Liver (tissue), 9 donors: ENCODE measurements around the gene KLF6. TPM values are rescaled to one million over a fixed set of nuclear protein-coding genes. Genes with fewer than 3 reads are reported as not detected.

Source experiments
- DNase-seq: peaks from one replicate; pipeline ENCODE4 v3.0.0-alpha.2; 2017; ENCODE audit warnings: low spot score
- H3K27ac ChIP-seq, 2 donors: one replicate each; pipeline ENCODE4 v1.7.0; 2013; ENCODE audit warnings: inconsistent platforms in 2 of 2, low read length in 2 of 2, control low read depth in 1 of 2, low read depth in 1 of 2, mild to moderate bottlenecking in 1 of 2
- H3K27me3 ChIP-seq, 4 donors: one replicate each; pipeline versions ENCODE4 v1.6.1 to v1.7.0; 2013; ENCODE audit warnings: low read length in 3 of 4, inconsistent platforms in 1 of 4, mild to moderate bottlenecking in 1 of 4, moderate library complexity in 1 of 4; ENCODE audit not compliant: control insufficient read depth in 4 of 4, insufficient read depth in 4 of 4
- H3K36me3 ChIP-seq, 4 donors: one replicate each; pipeline versions ENCODE4 v1.6.1 to v1.7.0; 2013; ENCODE audit warnings: low read length in 3 of 4, mild to moderate bottlenecking in 3 of 4, low read depth in 1 of 4, moderate library complexity in 1 of 4; ENCODE audit not compliant: control insufficient read depth in 4 of 4, insufficient read depth in 3 of 4
- H3K4me1 ChIP-seq, 4 donors: one replicate each; pipeline versions ENCODE4 v1.6.1 to v1.7.0; 2013; ENCODE audit warnings: low read length in 3 of 4, mild to moderate bottlenecking in 3 of 4, moderate library complexity in 1 of 4; ENCODE audit not compliant: control insufficient read depth in 4 of 4, insufficient read depth in 4 of 4
- H3K4me3 ChIP-seq, 3 donors: one replicate each; pipeline versions ENCODE4 v1.6.1 to v1.7.0; 2013; ENCODE audit warnings: low read length in 3 of 3, control low read depth in 1 of 3, low read depth in 1 of 3, mild to moderate bottlenecking in 1 of 3
- H3K9ac ChIP-seq, 2 donors: one replicate each; pipeline ENCODE4 v1.7.0; 2013; ENCODE audit warnings: low read length in 2 of 2, mild to moderate bottlenecking in 2 of 2, moderate library complexity in 2 of 2, control low read depth in 1 of 2, low read depth in 1 of 2
- H3K9me3 ChIP-seq, 4 donors: one replicate each; pipeline versions ENCODE4 v1.6.1 to v1.7.0; 2013; ENCODE audit warnings: low read length in 3 of 4; ENCODE audit not compliant: control insufficient read depth in 4 of 4
- EGR1 ChIP-seq, 2 donors: IDR thresholded peaks; 2 replicates each; pipeline ENCODE4 v1.6.1; 2016 to 2018; ENCODE audit warnings: antibody characterized with exemption in 2 of 2, low read depth in 2 of 2
- FOXA1 ChIP-seq: IDR thresholded peaks from 2 replicates; pipeline ENCODE4 v1.6.1; 2016; ENCODE audit warnings: antibody characterized with exemption
- FOXA2 ChIP-seq: IDR thresholded peaks from 2 replicates; pipeline ENCODE4 v1.6.1; 2016; ENCODE audit warnings: antibody characterized with exemption
- GABPA ChIP-seq, 2 donors: IDR thresholded peaks in 1 of 2; conservative IDR thresholded peaks in 1 of 2; 2 replicates each; pipeline ENCODE4 v1.6.1; 2016; ENCODE audit warnings: antibody characterized with exemption in 2 of 2, mild to moderate bottlenecking in 1 of 2, moderate library complexity in 1 of 2
- HNF4A ChIP-seq, 2 donors: conservative IDR thresholded peaks; 2 replicates each; pipeline ENCODE4 v1.6.1; 2016; ENCODE audit warnings: antibody characterized with exemption in 2 of 2, mild to moderate bottlenecking in 2 of 2
- HNF4G ChIP-seq: IDR thresholded peaks from 2 replicates; pipeline ENCODE4 v1.6.1; 2016; ENCODE audit warnings: antibody characterized with exemption
- JUND ChIP-seq, 2 donors: IDR thresholded peaks; 2 replicates each; pipeline ENCODE4 v1.6.1; 2016; ENCODE audit warnings: antibody characterized with exemption in 2 of 2
- NR2F2 ChIP-seq: IDR thresholded peaks from 2 replicates; pipeline ENCODE4 v1.6.1; 2016; ENCODE audit warnings: antibody characterized with exemption
- RAD21 ChIP-seq, 2 donors: IDR thresholded peaks; 2 replicates each; pipeline ENCODE4 v1.6.1; 2016; ENCODE audit warnings: antibody characterized with exemption in 2 of 2, mild to moderate bottlenecking in 2 of 2
- REST ChIP-seq: IDR thresholded peaks from 2 replicates; pipeline ENCODE4 v1.6.1; 2016; ENCODE audit warnings: antibody characterized with exemption, mild to moderate bottlenecking
- RXRA ChIP-seq, 2 donors: IDR thresholded peaks; 2 replicates each; pipeline ENCODE4 v1.6.1; 2017 to 2018; ENCODE audit warnings: antibody characterized with exemption in 2 of 2, mild to moderate bottlenecking in 1 of 2
- SP1 ChIP-seq: IDR thresholded peaks from 2 replicates; pipeline ENCODE4 v1.6.1; 2018; ENCODE audit warnings: antibody characterized with exemption, mild to moderate bottlenecking
- TAF1 ChIP-seq: conservative IDR thresholded peaks from 2 replicates; pipeline ENCODE4 v1.6.1; 2016; ENCODE audit warnings: antibody characterized with exemption, mild to moderate bottlenecking
- YY1 ChIP-seq: IDR thresholded peaks from 2 replicates; pipeline ENCODE4 v1.6.1; 2016; ENCODE audit warnings: antibody characterized with exemption, mild to moderate bottlenecking
- WGBS: extraction: QIAGEN DNeasy Blood & Tissue Kit; methylation state at CpG from one replicate; pipeline ENCODE4 v1.1.7; 2013; 5-methylcytosine and 5-hydroxymethylcytosine counted together
- polyA plus RNA-seq, 2 donors: library from polyadenylated mRNA; stranded (reverse) in 1 of 2; unstranded in 1 of 2; fragments of 200-250 nt in 1 of 2; fragments of >200 nt in 1 of 2; fragmentation: Nextera tagmentation in 1 of 2; extraction: Ambion mirVana in 1 of 2; gene quantifications; one replicate each; pipeline versions ENCODE4 v1.2.1 to v1.2.3, GENCODE V29; 2013 to 2015
- total RNA-seq, 2 donors: library from RNA; depleted of rRNA; stranded (reverse); fragments of >200 nt; gene quantifications; one replicate each; pipeline ENCODE4 v1.2.3, GENCODE V29; 2014
- TF ChIP-seq, protein P1 (sequence below): IDR thresholded peaks from 2 replicates; pipeline ENCODE4 v1.6.1; 2016; ENCODE audit warnings: antibody characterized with exemption
- TF ChIP-seq, protein P2 (sequence below): IDR thresholded peaks from 2 replicates; pipeline ENCODE4 v1.6.1; 2016; ENCODE audit warnings: antibody characterized with exemption
- TF ChIP-seq, protein P3 (sequence below): IDR thresholded peaks from 2 replicates; pipeline ENCODE4 v1.6.1; 2016; ENCODE audit warnings: antibody characterized with exemption
- TF ChIP-seq, protein P4 (sequence below): fragments of 150-350 bp; IDR thresholded peaks from 2 replicates; pipeline ENCODE4 v1.5.1; 2017; ENCODE audit warnings: improper control_type of control experiment, low read depth, low read length; ENCODE audit not compliant: missing input control
- donor health status: healthy.
- donor health status: healthy.
- donor health status: healthy.
- donor health status: healthy.
- donor health status: healthy.

KLF6 gene
- total and polyA plus RNA-seq, 4 donors: 11.0 to 124 (median 22.2) TPM

GRCh38 chr10:3783682-3784432 lies 1.2 kb downstream of the KLF6 start (continued):
- TF ChIP-seq, protein P1, sequence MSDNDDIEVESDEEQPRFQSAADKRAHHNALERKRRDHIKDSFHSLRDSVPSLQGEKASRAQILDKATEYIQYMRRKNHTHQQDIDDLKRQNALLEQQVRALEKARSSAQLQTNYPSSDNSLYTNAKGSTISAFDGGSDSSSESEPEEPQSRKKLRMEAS: peak; percentile 45
- TF ChIP-seq RAD21 (IDR thresholded peaks at IDR 0.05) (peak in 1 of 2 donors; percentile 55), TAF1 (peak; percentile 96), RXRA (IDR thresholded peaks at IDR 0.05) (peak; percentile 8 to 67), HNF4A (conservative IDR thresholded peaks at IDR 0.05) (peak in 1 of 2 donors; percentile 61), SP1 (peak; percentile 31)

DNA sequence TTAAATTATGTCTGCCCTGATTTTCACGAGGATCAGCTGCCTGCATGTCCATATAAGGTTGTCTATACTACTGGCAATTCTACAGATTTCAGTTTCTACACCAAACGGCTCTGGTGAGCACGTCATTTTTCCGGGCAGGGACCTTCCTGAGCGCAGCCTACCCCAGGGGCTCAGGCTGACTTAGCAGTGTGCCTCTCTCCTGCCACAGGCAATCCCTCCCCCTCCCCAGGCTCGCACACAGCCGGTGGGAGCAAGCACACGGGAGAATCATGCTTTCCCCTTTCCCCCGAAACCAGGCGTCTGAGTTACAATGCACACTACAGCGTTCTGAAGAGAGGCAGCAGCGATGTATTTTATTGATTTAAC lies 1.7 kb downstream of the KLF6 start:
- TF ChIP-seq TAF1: no peak
- TF ChIP-seq, protein P2, sequence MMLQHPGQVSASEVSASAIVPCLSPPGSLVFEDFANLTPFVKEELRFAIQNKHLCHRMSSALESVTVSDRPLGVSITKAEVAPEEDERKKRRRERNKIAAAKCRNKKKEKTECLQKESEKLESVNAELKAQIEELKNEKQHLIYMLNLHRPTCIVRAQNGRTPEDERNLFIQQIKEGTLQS: no peak
- TF ChIP-seq EGR1 (IDR thresholded peaks at IDR 0.05; ENCODE audit: low read depth in 2 of 2): no peak
- TF ChIP-seq NR2F2: no peak
- no peak for TF ChIP-seq RXRA (IDR thresholded peaks at IDR 0.05)
- no peak for TF ChIP-seq HNF4A (conservative IDR thresholded peaks at IDR 0.05)
- no peak for TF ChIP-seq REST
- no peak for TF ChIP-seq SP1
- no peak for TF ChIP-seq FOXA2
- no peak for TF ChIP-seq FOXA1
- TF ChIP-seq, protein P3, sequence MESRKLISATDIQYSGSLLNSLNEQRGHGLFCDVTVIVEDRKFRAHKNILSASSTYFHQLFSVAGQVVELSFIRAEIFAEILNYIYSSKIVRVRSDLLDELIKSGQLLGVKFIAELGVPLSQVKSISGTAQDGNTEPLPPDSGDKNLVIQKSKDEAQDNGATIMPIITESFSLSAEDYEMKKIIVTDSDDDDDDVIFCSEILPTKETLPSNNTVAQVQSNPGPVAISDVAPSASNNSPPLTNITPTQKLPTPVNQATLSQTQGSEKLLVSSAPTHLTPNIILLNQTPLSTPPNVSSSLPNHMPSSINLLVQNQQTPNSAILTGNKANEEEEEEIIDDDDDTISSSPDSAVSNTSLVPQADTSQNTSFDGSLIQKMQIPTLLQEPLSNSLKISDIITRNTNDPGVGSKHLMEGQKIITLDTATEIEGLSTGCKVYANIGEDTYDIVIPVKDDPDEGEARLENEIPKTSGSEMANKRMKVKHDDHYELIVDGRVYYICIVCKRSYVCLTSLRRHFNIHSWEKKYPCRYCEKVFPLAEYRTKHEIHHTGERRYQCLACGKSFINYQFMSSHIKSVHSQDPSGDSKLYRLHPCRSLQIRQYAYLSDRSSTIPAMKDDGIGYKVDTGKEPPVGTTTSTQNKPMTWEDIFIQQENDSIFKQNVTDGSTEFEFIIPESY: no peak
- TF ChIP-seq GABPA (IDR thresholded peaks at IDR 0.05 in 1 of 2, conservative IDR thresholded peaks at IDR 0.05 in 1 of 2): no peak
- TF ChIP-seq, protein P1: no peak
- no peak for TF ChIP-seq HNF4G
- no peak for TF ChIP-seq RAD21 (IDR thresholded peaks at IDR 0.05)
- TF ChIP-seq, protein P4, sequence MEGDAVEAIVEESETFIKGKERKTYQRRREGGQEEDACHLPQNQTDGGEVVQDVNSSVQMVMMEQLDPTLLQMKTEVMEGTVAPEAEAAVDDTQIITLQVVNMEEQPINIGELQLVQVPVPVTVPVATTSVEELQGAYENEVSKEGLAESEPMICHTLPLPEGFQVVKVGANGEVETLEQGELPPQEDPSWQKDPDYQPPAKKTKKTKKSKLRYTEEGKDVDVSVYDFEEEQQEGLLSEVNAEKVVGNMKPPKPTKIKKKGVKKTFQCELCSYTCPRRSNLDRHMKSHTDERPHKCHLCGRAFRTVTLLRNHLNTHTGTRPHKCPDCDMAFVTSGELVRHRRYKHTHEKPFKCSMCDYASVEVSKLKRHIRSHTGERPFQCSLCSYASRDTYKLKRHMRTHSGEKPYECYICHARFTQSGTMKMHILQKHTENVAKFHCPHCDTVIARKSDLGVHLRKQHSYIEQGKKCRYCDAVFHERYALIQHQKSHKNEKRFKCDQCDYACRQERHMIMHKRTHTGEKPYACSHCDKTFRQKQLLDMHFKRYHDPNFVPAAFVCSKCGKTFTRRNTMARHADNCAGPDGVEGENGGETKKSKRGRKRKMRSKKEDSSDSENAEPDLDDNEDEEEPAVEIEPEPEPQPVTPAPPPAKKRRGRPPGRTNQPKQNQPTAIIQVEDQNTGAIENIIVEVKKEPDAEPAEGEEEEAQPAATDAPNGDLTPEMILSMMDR: no peak
- no peak for TF ChIP-seq YY1
- no peak for TF ChIP-seq JUND (IDR thresholded peaks at IDR 0.05)
- Histone ChIP-seq H3K9ac (peak overlapping the region; percentile 100), H3K9me3 (no peaks in the 10 kb centered on the region), H3K27ac (peak overlapping the region; percentile 89 to 100), H3K27me3 (no peaks in the 10 kb centered on the region), H3K4me3 (peak overlapping the region; percentile 84 to 99 (median 90)), H3K4me1 (peaks cover 2 to 30% (median 8%) of the 10 kb centered on the region in 4 donors), H3K36me3 (peaks cover 13 to 42% (median 34%) of the 10 kb centered on the region in 4 donors)
- under 1% methylated on average over 12 of the region's 12 CpGs for WGBS
- DNase-seq: peak; percentile 65
